ENCODE results near the gene EMSY. TPM values are rescaled to one million over a fixed set of nuclear protein-coding genes. Genes with fewer than 3 reads are reported as not detected.

Gene EMSY
- polyA plus RNA-seq, 1 donor: 17.3 TPM

- DNase-seq (ENCODE audit: low read depth): no peak
Measured at GRCh38 chr11:76523786-76524436, 79.1 kb downstream of the EMSY start.

- DNase-seq (ENCODE audit: low read depth): no peak
Measured at GRCh38 chr11:76524461-76524860, 79.6 kb downstream of the EMSY start.

GRCh38 chr11:76524919-76525318 lies 80.1 kb downstream of the EMSY start:
- no peak for DNase-seq (ENCODE audit: low read depth)

- no peak for DNase-seq (ENCODE audit: low read depth)
Measured at GRCh38 chr11:76526878-76527277, 82.1 kb downstream of the EMSY start.

GRCh38 chr11:76542436-76542835 lies 97.6 kb downstream of the EMSY start:
- DNase-seq (ENCODE audit: low read depth): no peak

GRCh38 chr11:76543006-76543703 lies 98.3 kb downstream of the EMSY start:
- no peak for DNase-seq (ENCODE audit: low read depth)

GRCh38 chr11:76550781-76551180 lies 106.0 kb downstream of the EMSY start:
- DNase-seq (ENCODE audit: low read depth): no peak

- no peak for DNase-seq (ENCODE audit: low read depth)
Measured at GRCh38 chr11:76551400-76551799, 106.6 kb downstream of the EMSY start.

GRCh38 chr11:76552987-76553386 lies 108.2 kb downstream of the EMSY start:
- DNase-seq (ENCODE audit: low read depth): no peak

GRCh38 chr11:76553554-76554476 lies 109.0 kb downstream of the EMSY start:
- no peak for DNase-seq (ENCODE audit: low read depth)

GRCh38 chr11:76554767-76555166 lies 109.9 kb downstream of the EMSY start:
- DNase-seq (ENCODE audit: low read depth): no peak

- no peak for DNase-seq (ENCODE audit: low read depth)
Measured at GRCh38 chr11:76557466-76557865, 112.6 kb downstream of the EMSY start.

- DNase-seq (ENCODE audit: low read depth): no peak
Measured at GRCh38 chr11:76558473-76558872, 113.7 kb downstream of the EMSY start.

GRCh38 chr11:76558891-76559290 lies 114.1 kb downstream of the EMSY start:
- no peak for DNase-seq (ENCODE audit: low read depth)

- DNase-seq (ENCODE audit: low read depth): peak; percentile 45
Measured at GRCh38 chr11:76559346-76559745, 114.5 kb downstream of the EMSY start.

- no peak for DNase-seq (ENCODE audit: low read depth)
Measured at GRCh38 chr11:76560219-76560618, 115.4 kb downstream of the EMSY start.

- no peak for DNase-seq (ENCODE audit: low read depth)
Measured at GRCh38 chr11:76561245-76561644, 116.4 kb downstream of the EMSY start.

- DNase-seq (ENCODE audit: low read depth): no peak
Measured at GRCh38 chr11:76562541-76562940, 117.7 kb downstream of the EMSY start.

GRCh38 chr11:76564364-76564763 lies 119.5 kb downstream of the EMSY start:
- no peak for DNase-seq (ENCODE audit: low read depth)

- no peak for DNase-seq (ENCODE audit: low read depth)
Measured at GRCh38 chr11:76566811-76567210, 122.0 kb downstream of the EMSY start.

GRCh38 chr11:76567261-76567660 lies 122.4 kb downstream of the EMSY start:
- DNase-seq (ENCODE audit: low read depth): no peak

GRCh38 chr11:76568139-76568538 lies 123.3 kb downstream of the EMSY start:
- DNase-seq (ENCODE audit: low read depth): no peak

All from forelimb muscle (tissue), 1 donor.